CD14-positive monocyte (primary cell): ENCODE data around the gene TWIST1. TPM values are rescaled to one million over a fixed set of nuclear protein-coding genes. Genes with fewer than 3 reads are reported as not detected.

Experiments
- DNase-seq, 3 donors: peaks; one replicate each; pipeline ENCODE4 v3.0.0-alpha.2; 2011 to 2022
- H2AFZ ChIP-seq: 2 replicates; pipeline ENCODE4 v1.6.0; 2012; ENCODE audit warnings: mild to moderate bottlenecking, low read depth, low read length, inconsistent platforms; ENCODE audit not compliant: insufficient read depth, poor library complexity, severe bottlenecking
- H3K27ac ChIP-seq, 2 donors: 1 replicate in 1 of 2; 2 replicates in 1 of 2; pipeline ENCODE4 v1.5.1; 2012 to 2013; ENCODE audit warnings: low read length in 2 of 2, control low read depth in 1 of 2, inconsistent platforms in 1 of 2, low read depth in 1 of 2, mild to moderate bottlenecking in 1 of 2
- H3K27me3 ChIP-seq, 2 donors: one replicate each; pipeline versions ENCODE4 v1.6.0 to v1.6.1; 2011 to 2013; ENCODE audit warnings: low read length in 2 of 2; ENCODE audit not compliant: control insufficient read depth in 2 of 2, insufficient read depth in 2 of 2
- H3K36me3 ChIP-seq, 2 donors: replicated peaks in 1 of 2; 1 replicate in 1 of 2; 2 replicates in 1 of 2; pipeline versions ENCODE4 v1.5.1 to v1.6.1; 2012 to 2013; ENCODE audit warnings: low read length in 2 of 2, control low read depth in 1 of 2, inconsistent platforms in 1 of 2, mild to moderate bottlenecking in 1 of 2; ENCODE audit not compliant: insufficient read depth in 2 of 2, control insufficient read depth in 1 of 2
- H3K4me1 ChIP-seq, 2 donors: 1 replicate in 1 of 2; 2 replicates in 1 of 2; pipeline versions ENCODE4 v1.5.1 to v1.6.1; 2012 to 2013; ENCODE audit warnings: low read length in 2 of 2, control low read depth in 1 of 2, inconsistent platforms in 1 of 2, mild to moderate bottlenecking in 1 of 2, moderate library complexity in 1 of 2; ENCODE audit not compliant: insufficient read depth in 2 of 2, control insufficient read depth in 1 of 2
- H3K4me2 ChIP-seq: replicated peaks from 2 replicates; pipeline ENCODE3; 2012; ENCODE audit warnings: low read length, moderate library complexity, mild to moderate bottlenecking; ENCODE audit not compliant: poor library complexity, severe bottlenecking; ENCODE audit errors: extremely low read depth
- H3K4me3 ChIP-seq, 3 experiments: fragments of 200-600 bp in 1 of 3; sonication (generic) in 1 of 3; replicated peaks in 1 of 3; 1 replicate in 2 of 3; 2 replicates in 1 of 3; pipeline ENCODE4 v1.5.1; 2011 to 2013; ENCODE audit warnings: low read length in 3 of 3, mild to moderate bottlenecking in 3 of 3, control low read depth in 2 of 3, low read depth in 2 of 3, inconsistent platforms in 1 of 3, moderate library complexity in 1 of 3
- H3K79me2 ChIP-seq: 2 replicates; pipeline ENCODE4 v1.6.0; 2012; ENCODE audit warnings: mild to moderate bottlenecking, control low read depth, inconsistent platforms, low read length, moderate library complexity; ENCODE audit not compliant: insufficient read depth
- H3K9ac ChIP-seq: 2 replicates; pipeline ENCODE4 v1.6.0; 2017; ENCODE audit warnings: low read length, mild to moderate bottlenecking; ENCODE audit not compliant: insufficient read depth, poor library complexity, severe bottlenecking
- H3K9me3 ChIP-seq, 2 donors: replicated peaks in 1 of 2; 1 replicate in 1 of 2; 2 replicates in 1 of 2; pipeline versions ENCODE4 v1.5.1 to v1.6.1; 2012 to 2013; ENCODE audit warnings: low read length in 2 of 2, control low read depth in 1 of 2; ENCODE audit not compliant: control insufficient read depth in 1 of 2, insufficient read depth in 1 of 2
- H4K20me1 ChIP-seq: 2 replicates; pipeline ENCODE4 v1.6.0; 2012; ENCODE audit warnings: mild to moderate bottlenecking, low read length, control low read depth, moderate library complexity; ENCODE audit not compliant: insufficient read depth
- H3K27ac Mint-ChIP-seq, 7 donors: one replicate each; pipeline ENCODE4 v1.8.0; 2020; ENCODE audit warnings: mild to moderate bottlenecking in 7 of 7, mixed read lengths in 7 of 7, moderate library complexity in 6 of 7, inconsistent platforms in 2 of 7
- H3K27me3 Mint-ChIP-seq, 3 donors: one replicate each; pipeline ENCODE4 v1.8.0; 2021 to 2022; ENCODE audit warnings: low read depth in 3 of 3, mild to moderate bottlenecking in 3 of 3, mixed read lengths in 3 of 3, moderate library complexity in 3 of 3, inconsistent platforms in 1 of 3
- H3K36me3 Mint-ChIP-seq, 2 donors: one replicate each; pipeline ENCODE4 v1.8.0; 2020; ENCODE audit warnings: mixed read lengths in 2 of 2, inconsistent platforms in 1 of 2, mild to moderate bottlenecking in 1 of 2
- H3K4me1 Mint-ChIP-seq: one replicate; pipeline ENCODE4 v1.8.0; 2020; ENCODE audit warnings: mild to moderate bottlenecking, mixed read lengths
- H3K4me3 Mint-ChIP-seq, 2 donors: one replicate each; pipeline ENCODE4 v1.8.0; 2020; ENCODE audit warnings: mild to moderate bottlenecking in 2 of 2, mixed read lengths in 2 of 2, moderate library complexity in 1 of 2
- H3K9me3 Mint-ChIP-seq, 7 donors: one replicate each; pipeline ENCODE4 v1.8.0; 2020 to 2022; ENCODE audit warnings: mixed read lengths in 7 of 7, mild to moderate bottlenecking in 6 of 7, moderate library complexity in 6 of 7, inconsistent platforms in 2 of 7
- WGBS: methylation state at CpG from one replicate; pipeline ENCODE4 v1.1.5; 2013; ENCODE audit warnings: missing lambda C conversion rate; ENCODE audit not compliant: insufficient coverage; 5-methylcytosine and 5-hydroxymethylcytosine counted together
- intact Hi-C, 2 donors: fragments of 100-400 bp; cut with micrococcal nuclease; formaldehyde crosslinking; loops; one replicate each; pipeline versions ENCODE4 v1.15.0 to v1.15.1; 2023
- polyA plus RNA-seq, 3 donors: library from polyadenylated mRNA; depleted of rRNA in 1 of 3; unstranded in 2 of 3; stranded (reverse) in 1 of 3; fragments of 300-500 nt in 2 of 3; fragments of >200 nt in 1 of 3; fragmentation: Illumina TruSeq in 2 of 3; gene quantifications; 1 replicate in 2 of 3; 2 replicates in 1 of 3; pipeline ENCODE4 v1.2.3, GENCODE V29; 2012 to 2021
- TF ChIP-seq, protein P1 (sequence below): fragments of 200-600 bp; IDR thresholded peaks from one replicate; pipeline ENCODE4 v1.8.0; 2022; ENCODE audit warnings: antibody characterized with exemption, mild to moderate bottlenecking

Gene TWIST1
- polyA plus RNA-seq, 3 donors = not detected

DNA sequence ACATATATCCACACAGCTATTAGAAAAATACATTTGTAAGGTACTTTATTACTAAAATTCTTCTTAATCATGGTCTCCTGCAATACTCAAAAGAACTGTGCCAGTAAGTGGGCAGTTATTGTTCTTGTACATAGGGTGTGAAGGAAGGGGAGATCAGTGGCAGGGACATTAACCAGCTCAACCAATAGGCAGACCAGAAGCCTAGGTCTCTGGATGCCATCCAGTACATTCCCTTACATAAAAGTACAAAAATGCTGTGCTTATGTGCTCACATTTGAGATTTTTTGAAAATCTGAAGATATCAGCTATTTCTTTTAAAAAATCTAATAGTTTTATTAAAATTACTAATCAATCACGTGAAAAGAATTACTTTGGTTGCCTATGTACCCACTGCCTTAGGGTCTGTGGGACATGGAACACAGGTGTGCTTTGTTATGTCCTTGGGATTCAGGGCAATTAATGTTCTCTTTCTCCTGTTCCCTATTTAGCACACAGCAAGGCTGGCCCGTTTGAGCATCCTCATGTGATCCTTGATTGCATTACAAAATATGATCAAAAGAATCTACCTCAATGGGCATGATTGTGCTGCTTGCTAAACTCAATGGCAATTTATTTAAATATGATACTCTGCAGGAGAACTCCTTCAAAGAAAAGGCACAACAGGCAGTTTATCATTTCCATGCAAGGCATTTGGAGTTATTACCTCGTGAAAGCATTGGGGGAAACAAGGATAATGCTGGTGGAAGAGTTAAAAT is 22.7 kb downstream of the TWIST1 start:
- no peaks in the 10 kb centered on the region for H3K4me1 Mint-ChIP-seq
- no peak overlapping the region for H3K27ac Mint-ChIP-seq
- H3K36me3 Mint-ChIP-seq = no peaks in the 10 kb centered on the region
- H3K4me1 ChIP-seq = no peaks in the 10 kb centered on the region
- WGBS = no CpG with 5 or more reads among the region's 3 CpGs
- intact Hi-C loops = no loop called here
- H3K27me3 ChIP-seq = peaks cover 25 to 34% of the 10 kb centered on the region in 2 donors
- TF ChIP-seq, protein P1, sequence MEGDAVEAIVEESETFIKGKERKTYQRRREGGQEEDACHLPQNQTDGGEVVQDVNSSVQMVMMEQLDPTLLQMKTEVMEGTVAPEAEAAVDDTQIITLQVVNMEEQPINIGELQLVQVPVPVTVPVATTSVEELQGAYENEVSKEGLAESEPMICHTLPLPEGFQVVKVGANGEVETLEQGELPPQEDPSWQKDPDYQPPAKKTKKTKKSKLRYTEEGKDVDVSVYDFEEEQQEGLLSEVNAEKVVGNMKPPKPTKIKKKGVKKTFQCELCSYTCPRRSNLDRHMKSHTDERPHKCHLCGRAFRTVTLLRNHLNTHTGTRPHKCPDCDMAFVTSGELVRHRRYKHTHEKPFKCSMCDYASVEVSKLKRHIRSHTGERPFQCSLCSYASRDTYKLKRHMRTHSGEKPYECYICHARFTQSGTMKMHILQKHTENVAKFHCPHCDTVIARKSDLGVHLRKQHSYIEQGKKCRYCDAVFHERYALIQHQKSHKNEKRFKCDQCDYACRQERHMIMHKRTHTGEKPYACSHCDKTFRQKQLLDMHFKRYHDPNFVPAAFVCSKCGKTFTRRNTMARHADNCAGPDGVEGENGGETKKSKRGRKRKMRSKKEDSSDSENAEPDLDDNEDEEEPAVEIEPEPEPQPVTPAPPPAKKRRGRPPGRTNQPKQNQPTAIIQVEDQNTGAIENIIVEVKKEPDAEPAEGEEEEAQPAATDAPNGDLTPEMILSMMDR = no peak
- no peak overlapping the region for H2AFZ ChIP-seq
- no peak overlapping the region for H3K9ac ChIP-seq
- DNase-seq = no peak
- no peak overlapping the region for H3K4me2 ChIP-seq
- no peak overlapping the region for H3K4me3 ChIP-seq
- no peaks in the 10 kb centered on the region for H3K36me3 ChIP-seq
- H3K27me3 Mint-ChIP-seq = peaks cover 15 to 24% (median 19%) of the 10 kb centered on the region in 3 donors
- H3K9me3 Mint-ChIP-seq = no peaks in the 10 kb centered on the region
- H4K20me1 ChIP-seq = no peaks in the 10 kb centered on the region
- H3K79me2 ChIP-seq = no peaks in the 10 kb centered on the region
- H3K4me3 Mint-ChIP-seq = no peak overlapping the region
- no peaks in the 10 kb centered on the region for H3K9me3 ChIP-seq
- H3K27ac ChIP-seq = no peak overlapping the region

DNA sequence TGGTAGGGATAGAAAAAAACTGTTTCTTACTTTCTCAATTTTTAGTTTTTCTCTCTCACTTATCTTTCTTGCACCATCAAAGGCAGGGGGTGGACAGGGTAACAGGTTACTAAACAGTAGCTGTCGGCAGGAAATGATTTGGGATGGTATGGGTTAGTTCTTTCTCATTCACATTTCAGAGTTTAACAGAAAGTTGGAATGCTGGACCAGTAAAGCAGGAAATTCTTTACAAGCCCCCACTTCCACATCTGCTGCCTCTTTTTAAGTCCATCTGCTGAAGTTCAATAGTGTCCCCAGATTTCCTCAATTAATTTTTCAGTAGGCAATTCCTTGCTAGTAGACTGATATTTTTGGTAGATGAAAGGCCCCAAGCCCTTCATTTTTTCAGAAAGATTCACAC is 23.3 kb downstream of the TWIST1 start:
- H3K4me3 Mint-ChIP-seq = no peak overlapping the region
- TF ChIP-seq, protein P1 = no peak

More for the DNA sequence above, 23.3 kb downstream of the TWIST1 start:
- Histone ChIP-seq H3K4me3 (no peak overlapping the region), H4K20me1 (no peaks in the 10 kb centered on the region), H3K27ac (no peak overlapping the region), H3K27me3 (peaks cover 25 to 28% of the 10 kb centered on the region in 2 donors), H3K4me1 (no peaks in the 10 kb centered on the region), H3K9me3 (no peaks in the 10 kb centered on the region), H3K79me2 (no peaks in the 10 kb centered on the region), H2AFZ (no peak overlapping the region), H3K36me3 (no peaks in the 10 kb centered on the region), H3K4me2 (no peak overlapping the region), H3K9ac (no peak overlapping the region)
- Mint-ChIP-seq H3K27me3 (peaks cover 11 to 19% (median 17%) of the 10 kb centered on the region in 3 donors), H3K27ac (no peak overlapping the region), H3K4me1 (no peaks in the 10 kb centered on the region), H3K9me3 (no peaks in the 10 kb centered on the region), H3K36me3 (no peaks in the 10 kb centered on the region)
- DNase-seq = no peak
- intact Hi-C loops = no loop called here
- no CpG with 5 or more reads among the region's 1 CpG for WGBS
